ENCODE measurements around the gene NRP1. TPM values are rescaled to one million over a fixed set of nuclear protein-coding genes. Genes with fewer than 3 reads are reported as not detected.
A peak's percentile ranks its signal among the peaks of the same experiment; 100 is the strongest.

Gene NRP1
- total RNA-seq, 1 donor from 2014 or later: 486 TPM

DNA sequence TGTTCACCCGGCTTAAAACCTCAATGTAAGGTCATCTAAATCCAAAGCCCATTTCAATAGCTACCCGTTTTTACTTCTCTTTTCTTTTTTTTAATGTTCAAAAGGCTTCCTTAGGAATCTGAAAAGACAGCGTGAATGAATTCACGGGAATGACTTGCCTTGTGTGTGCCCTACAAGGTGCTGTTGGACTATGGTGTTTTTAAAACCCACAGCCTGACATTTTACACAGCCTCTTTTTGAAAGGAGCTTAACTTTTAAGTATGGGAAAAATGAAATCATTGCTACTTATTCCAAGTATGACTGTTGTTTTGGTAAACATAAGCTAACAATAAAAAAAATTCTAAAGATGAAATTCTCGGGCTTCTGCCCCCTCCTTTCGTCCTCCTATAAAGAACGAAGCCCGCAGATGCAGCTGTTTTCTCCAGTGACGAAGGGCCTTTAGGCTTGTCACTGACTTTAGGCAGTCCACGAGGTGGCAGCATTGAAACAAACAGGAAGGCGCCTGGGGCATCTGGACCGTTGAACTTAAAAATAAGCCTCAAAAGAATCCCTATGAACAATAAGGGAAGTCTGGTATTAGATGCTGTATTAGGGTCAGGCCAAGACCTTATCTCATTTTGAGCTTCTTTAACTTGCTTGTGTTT, 141.3 kb downstream of the NRP1 start:
- TF ChIP-seq, protein P1, sequence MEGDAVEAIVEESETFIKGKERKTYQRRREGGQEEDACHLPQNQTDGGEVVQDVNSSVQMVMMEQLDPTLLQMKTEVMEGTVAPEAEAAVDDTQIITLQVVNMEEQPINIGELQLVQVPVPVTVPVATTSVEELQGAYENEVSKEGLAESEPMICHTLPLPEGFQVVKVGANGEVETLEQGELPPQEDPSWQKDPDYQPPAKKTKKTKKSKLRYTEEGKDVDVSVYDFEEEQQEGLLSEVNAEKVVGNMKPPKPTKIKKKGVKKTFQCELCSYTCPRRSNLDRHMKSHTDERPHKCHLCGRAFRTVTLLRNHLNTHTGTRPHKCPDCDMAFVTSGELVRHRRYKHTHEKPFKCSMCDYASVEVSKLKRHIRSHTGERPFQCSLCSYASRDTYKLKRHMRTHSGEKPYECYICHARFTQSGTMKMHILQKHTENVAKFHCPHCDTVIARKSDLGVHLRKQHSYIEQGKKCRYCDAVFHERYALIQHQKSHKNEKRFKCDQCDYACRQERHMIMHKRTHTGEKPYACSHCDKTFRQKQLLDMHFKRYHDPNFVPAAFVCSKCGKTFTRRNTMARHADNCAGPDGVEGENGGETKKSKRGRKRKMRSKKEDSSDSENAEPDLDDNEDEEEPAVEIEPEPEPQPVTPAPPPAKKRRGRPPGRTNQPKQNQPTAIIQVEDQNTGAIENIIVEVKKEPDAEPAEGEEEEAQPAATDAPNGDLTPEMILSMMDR (IDR thresholded peaks at IDR 0.05; ENCODE audit: unreplicated experiment): peak; percentile 43
- peaks cover 23% of the 10 kb centered on the region for H3K27me3 Mint-ChIP-seq (ENCODE audit: unreplicated experiment)
- H3K27ac Mint-ChIP-seq (ENCODE audit: unreplicated experiment): no peak overlapping the region
- peak; percentile 66 for DNase-seq (ENCODE audit: low spot score)
- H3K9me3 Mint-ChIP-seq (ENCODE audit: unreplicated experiment): no peaks in the 10 kb centered on the region
- H3K36me3 Mint-ChIP-seq (ENCODE audit: low read depth, unreplicated experiment): peaks cover 59% of the 10 kb centered on the region
- H3K4me3 Mint-ChIP-seq (ENCODE audit: unreplicated experiment): no peak overlapping the region
- H3K4me1 Mint-ChIP-seq (ENCODE audit: unreplicated experiment): peaks cover 38% of the 10 kb centered on the region

- Mint-ChIP-seq H3K4me1 (ENCODE audit: unreplicated experiment) (peaks cover 34% of the 10 kb centered on the region), H3K9me3 (ENCODE audit: unreplicated experiment) (no peaks in the 10 kb centered on the region), H3K27me3 (ENCODE audit: unreplicated experiment) (peaks cover 29% of the 10 kb centered on the region)
Observed at GRCh38 chr10:33192190-33192589, 142.3 kb downstream of the NRP1 start.

DNA sequence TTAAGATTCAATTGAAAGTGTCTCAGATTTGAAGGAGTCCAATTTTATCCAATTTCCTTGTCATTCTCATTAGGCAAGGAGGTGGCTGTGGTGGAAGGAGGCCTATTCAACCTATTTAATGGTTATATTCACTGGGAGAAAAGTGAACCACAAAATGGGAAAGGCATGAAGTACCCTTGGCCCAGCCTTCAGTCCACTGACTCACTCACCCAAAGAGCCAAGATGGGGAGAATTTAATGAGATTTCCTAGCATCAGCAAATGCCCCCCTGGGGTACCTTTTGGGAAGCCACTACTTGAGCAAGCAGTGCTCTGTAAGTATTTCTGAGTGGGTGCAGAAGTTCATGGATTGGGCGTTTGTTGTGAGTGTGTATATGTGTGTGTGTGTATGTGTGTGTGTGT, 144.1 kb downstream of the NRP1 start:
- H3K4me1 Mint-ChIP-seq (ENCODE audit: unreplicated experiment): peaks cover 21% of the 10 kb centered on the region
- TF ChIP-seq, protein P1 (IDR thresholded peaks at IDR 0.05; ENCODE audit: unreplicated experiment): no peak
- peaks cover 22% of the 10 kb centered on the region for H3K27me3 Mint-ChIP-seq (ENCODE audit: unreplicated experiment)
- H3K27ac Mint-ChIP-seq (ENCODE audit: unreplicated experiment): peak overlapping the region; percentile 32
- peaks cover 59% of the 10 kb centered on the region for H3K36me3 Mint-ChIP-seq (ENCODE audit: low read depth, unreplicated experiment)
- H3K9me3 Mint-ChIP-seq (ENCODE audit: unreplicated experiment): no peaks in the 10 kb centered on the region
- peak overlapping the region; percentile 38 for H3K4me3 Mint-ChIP-seq (ENCODE audit: unreplicated experiment)
- DNase-seq (ENCODE audit: low spot score): no peak

More at GRCh38 chr10:33192190-33192589, 142.3 kb downstream of the NRP1 start:
- Mint-ChIP-seq H3K36me3 (ENCODE audit: low read depth, unreplicated experiment) (peaks cover 64% of the 10 kb centered on the region), H3K4me3 (ENCODE audit: unreplicated experiment) (peak overlapping the region; percentile 42), H3K27ac (ENCODE audit: unreplicated experiment) (peak overlapping the region; percentile 40)
- DNase-seq (ENCODE audit: low spot score): no peak
- TF ChIP-seq, protein P1 (IDR thresholded peaks at IDR 0.05; ENCODE audit: unreplicated experiment): no peak

- H3K4me3 Mint-ChIP-seq (ENCODE audit: unreplicated experiment): peak overlapping the region; percentile 38
- peaks cover 21% of the 10 kb centered on the region for H3K4me1 Mint-ChIP-seq (ENCODE audit: unreplicated experiment)
- TF ChIP-seq, protein P1 (IDR thresholded peaks at IDR 0.05; ENCODE audit: unreplicated experiment): no peak
Observed at GRCh38 chr10:33189808-33190207, 144.7 kb downstream of the NRP1 start.

DNA sequence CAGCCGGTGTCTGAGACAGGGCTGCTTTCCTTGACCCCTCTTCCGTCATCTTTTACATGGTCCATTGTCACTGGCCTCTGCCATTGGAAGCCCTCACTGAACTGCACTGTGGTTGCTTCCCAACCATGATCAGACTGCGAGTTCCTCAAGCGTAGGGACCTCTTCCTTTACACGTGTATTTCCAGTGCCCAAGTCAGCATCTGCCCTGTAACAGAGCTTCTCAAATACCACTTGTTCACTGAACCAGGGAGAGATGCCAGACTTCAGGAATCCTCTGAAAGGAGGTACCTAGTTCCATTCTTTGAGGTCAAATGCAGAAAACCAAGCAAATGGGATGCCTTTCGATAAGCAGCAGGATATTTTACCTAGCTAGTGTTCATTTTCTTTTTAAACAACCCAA, 145.1 kb downstream of the NRP1 start:
- DNase-seq (ENCODE audit: low spot score): no peak
- Mint-ChIP-seq H3K4me3 (ENCODE audit: unreplicated experiment) (no peak overlapping the region), H3K27ac (ENCODE audit: unreplicated experiment) (no peak overlapping the region), H3K4me1 (ENCODE audit: unreplicated experiment) (peaks cover 21% of the 10 kb centered on the region), H3K9me3 (ENCODE audit: unreplicated experiment) (no peaks in the 10 kb centered on the region), H3K27me3 (ENCODE audit: unreplicated experiment) (peaks cover 24% of the 10 kb centered on the region), H3K36me3 (ENCODE audit: low read depth, unreplicated experiment) (peaks cover 59% of the 10 kb centered on the region)
- TF ChIP-seq, protein P1 (IDR thresholded peaks at IDR 0.05; ENCODE audit: unreplicated experiment): no peak

More at GRCh38 chr10:33189808-33190207, 144.7 kb downstream of the NRP1 start:
- DNase-seq (ENCODE audit: low spot score): no peak
- Mint-ChIP-seq H3K9me3 (ENCODE audit: unreplicated experiment) (no peaks in the 10 kb centered on the region), H3K36me3 (ENCODE audit: low read depth, unreplicated experiment) (peaks cover 63% of the 10 kb centered on the region), H3K27me3 (ENCODE audit: unreplicated experiment) (peaks cover 24% of the 10 kb centered on the region), H3K27ac (ENCODE audit: unreplicated experiment) (peak overlapping the region; percentile 32)
